ENCODE results near the gene CDKL1. TPM values are rescaled to one million over a fixed set of nuclear protein-coding genes. Genes with fewer than 3 reads are reported as not detected.

Gene CDKL1
- total and polyA plus RNA-seq, 3 donors from 2014 or later = 2.0 to 4.4 (median 3.3) TPM

DNA sequence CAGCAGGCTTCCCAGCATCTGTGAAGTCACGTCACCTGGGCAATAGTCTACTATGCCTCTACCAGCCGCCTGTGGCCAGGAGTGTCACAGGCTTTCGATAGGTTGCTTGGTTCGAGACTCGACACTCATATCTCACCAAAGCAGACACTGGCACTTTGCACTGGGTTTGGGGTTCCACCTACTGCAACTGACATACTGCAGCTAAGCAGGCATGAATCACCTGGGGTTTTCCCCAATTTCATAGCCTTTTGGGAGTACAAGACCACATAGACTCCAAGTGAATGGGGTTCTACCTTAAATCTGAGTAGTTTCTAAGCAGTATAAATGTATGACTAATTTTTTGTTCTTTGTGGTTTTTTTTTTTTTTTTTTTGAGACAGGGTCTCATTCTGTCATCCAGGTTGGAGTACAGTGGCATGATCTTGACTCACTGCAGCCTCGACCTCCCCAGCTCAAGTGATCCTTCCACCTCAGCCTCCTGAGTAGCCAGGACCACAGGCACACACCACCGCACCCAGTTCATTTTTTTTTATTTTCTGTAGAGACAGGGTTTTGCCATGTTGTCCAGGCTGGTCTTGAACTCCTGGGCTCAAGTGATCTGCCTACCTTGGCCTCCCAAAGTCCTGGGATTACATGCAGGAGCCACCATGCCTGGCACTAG lies 52.4 kb downstream of the CDKL1 start:
- H3K9me3 ChIP-seq = no peaks in the 10 kb centered on the region
- H3K4me3 ChIP-seq = no peak overlapping the region
- WGBS, 2 donors = 85 to 92% methylated on average over 7 of the region's 7 CpGs
- no peaks in the 10 kb centered on the region for H3K36me3 ChIP-seq (ENCODE audit: low read depth, missing control alignments)
- intact Hi-C loops (cut with DNase I; ENCODE audit: low total_unique reads) = no loop called here
- no peak for DNase-seq
- peak overlapping the region in 1 of 2 donors; percentile 79 for H3K27ac ChIP-seq
- H3K27me3 ChIP-seq = no peaks in the 10 kb centered on the region
- peaks cover 5% of the 10 kb centered on the region for H3K4me1 ChIP-seq
- no peak for TF ChIP-seq POLR2A (IDR thresholded peaks at IDR 0.05)
- TF ChIP-seq, protein P1, sequence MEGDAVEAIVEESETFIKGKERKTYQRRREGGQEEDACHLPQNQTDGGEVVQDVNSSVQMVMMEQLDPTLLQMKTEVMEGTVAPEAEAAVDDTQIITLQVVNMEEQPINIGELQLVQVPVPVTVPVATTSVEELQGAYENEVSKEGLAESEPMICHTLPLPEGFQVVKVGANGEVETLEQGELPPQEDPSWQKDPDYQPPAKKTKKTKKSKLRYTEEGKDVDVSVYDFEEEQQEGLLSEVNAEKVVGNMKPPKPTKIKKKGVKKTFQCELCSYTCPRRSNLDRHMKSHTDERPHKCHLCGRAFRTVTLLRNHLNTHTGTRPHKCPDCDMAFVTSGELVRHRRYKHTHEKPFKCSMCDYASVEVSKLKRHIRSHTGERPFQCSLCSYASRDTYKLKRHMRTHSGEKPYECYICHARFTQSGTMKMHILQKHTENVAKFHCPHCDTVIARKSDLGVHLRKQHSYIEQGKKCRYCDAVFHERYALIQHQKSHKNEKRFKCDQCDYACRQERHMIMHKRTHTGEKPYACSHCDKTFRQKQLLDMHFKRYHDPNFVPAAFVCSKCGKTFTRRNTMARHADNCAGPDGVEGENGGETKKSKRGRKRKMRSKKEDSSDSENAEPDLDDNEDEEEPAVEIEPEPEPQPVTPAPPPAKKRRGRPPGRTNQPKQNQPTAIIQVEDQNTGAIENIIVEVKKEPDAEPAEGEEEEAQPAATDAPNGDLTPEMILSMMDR (IDR thresholded peaks at IDR 0.05) = no peak

DNA sequence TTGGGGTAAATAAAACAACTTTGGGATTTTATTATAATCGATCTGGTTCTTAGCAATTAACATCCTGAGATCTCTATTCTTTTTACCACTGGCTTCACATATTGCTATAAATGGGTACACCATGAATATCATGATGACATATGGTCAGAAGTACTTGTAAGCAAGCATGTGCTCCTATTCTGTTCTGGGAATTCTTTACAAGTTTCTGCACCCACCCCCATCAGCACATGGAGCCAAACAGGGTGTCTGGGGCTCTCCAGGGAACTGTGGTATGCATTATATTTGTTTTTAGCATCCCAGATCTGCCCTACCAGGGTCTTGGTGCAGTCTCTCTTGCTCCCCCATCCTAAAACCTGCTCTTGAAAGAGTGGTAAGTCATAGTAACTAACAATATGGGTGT lies 53.2 kb downstream of the CDKL1 start:
- Histone ChIP-seq H3K4me1 (peaks cover 5% of the 10 kb centered on the region), H3K27ac (peak overlapping the region; percentile 59 to 79), H3K9me3 (no peaks in the 10 kb centered on the region), H3K36me3 (ENCODE audit: low read depth, missing control alignments) (no peaks in the 10 kb centered on the region), H3K27me3 (no peaks in the 10 kb centered on the region), H3K4me3 (no peak overlapping the region)
- intact Hi-C loops (cut with DNase I; ENCODE audit: low total_unique reads) = no loop called here
- TF ChIP-seq, protein P1 (IDR thresholded peaks at IDR 0.05) = no peak
- no peak for TF ChIP-seq POLR2A (IDR thresholded peaks at IDR 0.05)
- WGBS, 2 donors = 32 to 65% methylated on average over 1 of the region's 1 CpG
- no peak for DNase-seq

DNA sequence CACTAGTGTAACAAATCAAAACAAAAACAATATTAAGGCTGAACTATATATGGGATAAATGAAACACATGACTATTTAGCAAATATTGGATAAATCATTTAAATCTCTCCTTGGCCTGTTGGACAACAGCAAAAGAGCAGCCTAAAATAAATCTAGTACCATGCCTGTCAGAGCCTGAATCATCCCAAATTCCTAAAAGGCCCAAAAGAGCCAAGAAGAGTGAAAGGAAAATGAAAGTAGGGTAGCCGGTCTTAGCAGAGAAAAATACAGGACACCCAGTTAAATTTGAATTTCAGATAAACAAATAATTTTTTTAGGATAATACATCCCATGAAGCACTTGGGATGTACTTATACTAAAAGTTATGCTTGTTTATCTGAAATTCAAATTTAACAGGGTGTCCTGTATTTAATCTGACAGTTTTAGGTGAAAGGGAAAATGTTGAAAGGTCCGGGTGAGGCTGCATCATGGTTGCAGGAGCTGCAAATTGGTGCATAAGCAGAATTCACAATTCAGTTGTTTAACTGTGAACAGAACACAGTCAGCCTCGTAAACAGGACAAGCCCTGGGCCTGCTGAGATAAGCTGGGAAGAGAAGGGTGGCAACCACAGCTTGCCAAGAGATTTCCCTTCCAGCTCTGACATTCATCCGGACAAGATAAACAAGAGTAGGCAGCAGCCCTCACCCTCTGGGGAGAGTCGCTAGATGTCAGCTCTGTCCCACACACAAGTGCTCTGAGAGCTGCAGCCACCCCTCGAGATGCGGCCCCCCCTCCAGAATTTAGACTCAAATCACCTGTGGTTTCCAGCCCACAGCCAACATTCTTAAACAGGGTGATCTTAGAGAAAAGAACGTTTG lies 54.2 kb downstream of the CDKL1 start:
- H3K27me3 ChIP-seq = no peaks in the 10 kb centered on the region
- H3K4me3 ChIP-seq = no peak overlapping the region

DNA sequence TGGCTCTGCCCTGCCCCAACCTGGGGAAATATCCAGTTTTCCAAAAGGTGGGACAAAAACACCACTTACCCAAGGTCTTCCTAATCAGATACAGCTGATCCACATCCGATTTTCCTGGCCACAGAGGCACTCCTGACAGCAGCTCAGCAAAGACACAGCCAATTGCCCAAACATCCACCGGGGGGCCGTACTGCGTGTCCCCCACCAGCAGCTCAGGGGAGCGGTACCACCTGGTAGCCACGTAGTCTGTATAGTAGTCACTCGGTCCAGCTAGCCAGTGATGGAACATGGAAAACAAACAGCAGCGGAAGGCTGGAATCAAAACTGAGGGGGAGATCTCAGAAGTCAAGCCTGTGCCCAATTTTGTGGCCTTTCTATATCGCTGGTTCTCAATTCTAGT lies 55.7 kb downstream of the CDKL1 start:
- intact Hi-C loops (cut with DNase I; ENCODE audit: low total_unique reads) = no loop called here
- peaks cover 11% of the 10 kb centered on the region for H3K4me1 ChIP-seq

More for the DNA sequence above, 54.2 kb downstream of the CDKL1 start:
- peaks cover 5% of the 10 kb centered on the region for H3K4me1 ChIP-seq
- H3K9me3 ChIP-seq = no peaks in the 10 kb centered on the region
- WGBS, 2 donors = 19 to 25% methylated on average over 8 of the region's 8 CpGs
- H3K36me3 ChIP-seq (ENCODE audit: low read depth, missing control alignments) = no peaks in the 10 kb centered on the region
- peak; percentile 86 for DNase-seq
- H3K27ac ChIP-seq = peak overlapping the region; percentile 59 to 79
- intact Hi-C loops (cut with DNase I; ENCODE audit: low total_unique reads) = no loop called here
- TF ChIP-seq, protein P1 (IDR thresholded peaks at IDR 0.05) = no peak
- no peak for TF ChIP-seq POLR2A (IDR thresholded peaks at IDR 0.05)

More for the DNA sequence above, 55.7 kb downstream of the CDKL1 start:
- DNase-seq = no peak
- no peak overlapping the region for H3K27ac ChIP-seq
- TF ChIP-seq, protein P1 (IDR thresholded peaks at IDR 0.05) = no peak
- TF ChIP-seq POLR2A (IDR thresholded peaks at IDR 0.05) = no peak
- no peaks in the 10 kb centered on the region for H3K9me3 ChIP-seq
- no peak overlapping the region for H3K4me3 ChIP-seq
- H3K27me3 ChIP-seq = no peaks in the 10 kb centered on the region
- WGBS, 2 donors = 84 to 92% methylated on average over 9 of the region's 9 CpGs
- H3K36me3 ChIP-seq (ENCODE audit: low read depth, missing control alignments) = no peaks in the 10 kb centered on the region

Measured in testis (tissue), 3 donors.